K562 (cell line): Measurements from ENCODE around the gene CPNE1. TPM values are rescaled to one million over a fixed set of nuclear protein-coding genes. Genes with fewer than 3 reads are reported as not detected.

Source experiments
- CCNT2 ChIP-seq: IDR thresholded peaks from 2 replicates; pipeline ENCODE4 v1.6.1; 2011; ENCODE audit warnings: borderline replicate concordance, low read depth, mild to moderate bottlenecking, moderate library complexity, mixed read lengths, low read length; ENCODE audit not compliant: insufficient read length; ENCODE audit errors: extremely low read depth
- ETV6 ChIP-seq, 3 experiments: fragments of 150-350 bp in 1 of 3; sonication (generic) in 1 of 3; formaldehyde crosslinking in 1 of 3; IDR thresholded peaks; 2 replicates each; pipeline versions ENCODE4 v1.6.1 to v1.8.0; 2014 to 2022; ENCODE audit warnings: borderline replicate concordance in 2 of 3, low read depth in 2 of 3, antibody characterized with exemption in 1 of 3, low read length in 1 of 3, mild to moderate bottlenecking in 1 of 3, missing genetic modification reagents in 1 of 3
- NRF1 ChIP-seq, 2 experiments: fragments of 450-650 bp; IDR thresholded peaks in 1 of 2; conservative IDR thresholded peaks in 1 of 2; 2 replicates each; pipeline ENCODE4 v1.6.1; 2014; ENCODE audit warnings: mild to moderate bottlenecking in 2 of 2
- RBM15 ChIP-seq: fragments of 200-400 bp; formaldehyde crosslinking; IDR thresholded peaks from 2 replicates; pipeline ENCODE4 v1.6.1; 2018; ENCODE audit warnings: mild to moderate bottlenecking, low read length, moderate library complexity; ENCODE audit not compliant: insufficient read depth
- RERE ChIP-seq: sonication (generic); formaldehyde crosslinking; IDR thresholded peaks from 2 replicates; pipeline ENCODE4 v1.8.0; 2023; ENCODE audit warnings: missing genetic modification reagents, mild to moderate bottlenecking, borderline replicate concordance
- RFX5 ChIP-seq: IDR thresholded peaks from 2 replicates; pipeline ENCODE4 v1.6.1; 2011; ENCODE audit warnings: low read depth, mild to moderate bottlenecking, improper control_type of control experiment, low read length
- SAFB2 ChIP-seq: fragments of 200-400 bp; formaldehyde crosslinking; IDR thresholded peaks from 2 replicates; pipeline ENCODE4 v1.6.1; 2018; ENCODE audit warnings: borderline replicate concordance, low read length, low read depth, moderate library complexity; ENCODE audit not compliant: severe bottlenecking
- TRIM28 ChIP-seq: fragments of 450-650 bp; IDR thresholded peaks from 2 replicates; pipeline ENCODE4 v1.6.1; 2017
- ZFP1 ChIP-seq: fragments of 450-650 bp; formaldehyde crosslinking; IDR thresholded peaks from 2 replicates; pipeline ENCODE4 v1.4.0; 2020; ENCODE audit warnings: mild to moderate bottlenecking, mixed read lengths
- ZFX ChIP-seq: sonication (generic); formaldehyde crosslinking; IDR thresholded peaks from 2 replicates; pipeline ENCODE4 v1.8.0; 2022; ENCODE audit warnings: mild to moderate bottlenecking, missing genetic modification reagents, moderate library complexity
- ZNF121 ChIP-seq: sonication (generic); formaldehyde crosslinking; conservative IDR thresholded peaks from 2 replicates; pipeline ENCODE4 v1.8.0; 2022; ENCODE audit warnings: missing genetic modification reagents
- polyA plus RNA-seq, 8 experiments: library from polyadenylated mRNA; depleted of rRNA in 4 of 8; stranded (reverse) in 5 of 8; unstranded in 3 of 8; fragments of >200 nt; fragmentation: Nextera tagmentation in 2 of 8; fragmentation: Illumina TruSeq in 1 of 8; extraction: Ambion mirVana in 2 of 8; extraction: Trizol in 1 of 8; gene quantifications; 2 replicates each; pipeline versions ENCODE4 v1.2.1 to v1.2.3, GENCODE V29; 2011 to 2014; ENCODE audit warnings: inconsistent platforms in 1 of 8, missing spikeins in 1 of 8
- total RNA-seq, 7 experiments: library from RNA; depleted of rRNA in 6 of 7; stranded (reverse); fragments of >200 nt in 6 of 7; fragmentation: Illumina TruSeq in 2 of 7; extraction: Trizol in 2 of 7; gene quantifications; 2 replicates each; pipeline versions ENCODE4 v1.2.1 to v1.2.3, GENCODE V29; 2011 to 2021; ENCODE audit warnings: low replicate concordance in 1 of 7
- TF ChIP-seq, protein P1 (sequence below): fragments of 450-650 bp; formaldehyde crosslinking; IDR thresholded peaks from 2 replicates; pipeline ENCODE4 v1.4.0; 2020; ENCODE audit warnings: mild to moderate bottlenecking, moderate library complexity
- TF ChIP-seq, protein P2 (sequence below): sonication (generic); formaldehyde crosslinking; IDR thresholded peaks from 2 replicates; pipeline ENCODE4 v1.8.0; 2022; ENCODE audit warnings: mild to moderate bottlenecking, missing genetic modification reagents, borderline replicate concordance

CPNE1 gene
- total and polyA plus RNA-seq, 9 of the 15 experiments (the other 6 are each of a cell fraction or from before 2014, with no cell fraction given), result 42.1 to 102 (median 56.0) TPM

DNA sequence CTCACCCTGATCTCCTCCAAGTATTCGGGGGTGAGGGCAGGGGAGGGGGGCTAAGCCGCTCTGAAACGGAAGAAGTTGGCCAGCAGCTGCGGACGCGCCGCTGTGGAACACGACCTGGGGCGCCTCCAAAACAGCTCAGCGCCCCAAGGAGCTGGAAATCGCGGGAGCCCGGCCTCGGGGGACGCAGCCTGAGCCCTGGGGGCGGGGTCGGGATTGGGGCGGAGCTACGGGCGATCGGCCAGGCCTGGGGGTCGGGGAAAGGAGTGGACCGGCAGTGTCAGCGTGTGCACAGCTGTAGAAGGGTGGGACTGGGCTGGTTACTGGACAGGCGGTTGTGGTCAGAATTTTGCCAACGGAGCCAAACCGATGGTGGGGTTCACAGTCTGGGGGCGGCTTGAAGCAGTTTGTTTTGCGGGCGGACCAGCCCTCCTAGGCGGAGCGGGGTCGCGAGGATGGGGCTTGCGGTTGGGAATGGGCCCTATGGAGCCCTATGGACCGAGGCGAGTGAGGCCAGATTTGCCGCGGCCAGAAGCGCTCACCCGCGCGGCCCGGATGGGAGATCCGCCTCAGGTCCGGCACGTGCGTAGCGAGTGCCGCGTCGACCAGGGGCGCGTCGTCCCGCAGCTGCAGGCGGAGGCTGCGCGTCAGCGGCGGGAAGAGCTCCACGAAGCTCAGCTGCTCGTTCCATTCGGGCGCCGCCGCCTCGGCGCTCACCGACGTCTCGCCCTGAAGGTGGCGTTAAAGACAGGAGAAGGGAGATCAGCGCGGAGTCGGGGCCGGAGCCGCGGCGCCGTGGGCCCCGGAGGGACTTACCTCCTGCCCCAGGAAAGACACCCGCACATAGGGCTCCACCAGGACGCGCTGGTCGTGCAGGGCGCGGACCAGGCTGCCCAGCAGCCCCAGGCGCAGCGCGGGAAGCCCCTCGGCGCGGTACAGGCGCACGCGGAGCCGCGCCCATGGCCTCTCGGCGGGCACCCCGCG lies 63.4 kb downstream of the CPNE1 start (continued):
- TF ChIP-seq RERE (peak; percentile 38; the same call in 1 of the 2 replicates), ETV6 (IDR thresholded peaks at IDR 0.05; ENCODE audit: borderline replicate concordance in 1 of 2, low read depth in 2 of 2, low read length in 1 of 2) (no peak), ETV6 (CRISPR knock-in tag; IDR thresholded peaks at IDR 0.05; ENCODE audit: borderline replicate concordance) (peak; percentile 94), RFX5 (no peak), ZFP1 (CRISPR knock-in tag) (no peak), TRIM28 (no peak), ZNF121 (CRISPR knock-in tag) (0 out of 2 replicates have a peak, but pooled peaks have one; percentile 11), CCNT2 (peak; percentile 78), ZFX (CRISPR knock-in tag) (peak; percentile 63), RBM15 (no peak), NRF1 (conservative IDR thresholded peaks at IDR 0.05 in 1 of 2, IDR thresholded peaks at IDR 0.05 in 1 of 2) (peak; percentile 84 to 87), SAFB2 (no peak)
- TF ChIP-seq, protein P1, sequence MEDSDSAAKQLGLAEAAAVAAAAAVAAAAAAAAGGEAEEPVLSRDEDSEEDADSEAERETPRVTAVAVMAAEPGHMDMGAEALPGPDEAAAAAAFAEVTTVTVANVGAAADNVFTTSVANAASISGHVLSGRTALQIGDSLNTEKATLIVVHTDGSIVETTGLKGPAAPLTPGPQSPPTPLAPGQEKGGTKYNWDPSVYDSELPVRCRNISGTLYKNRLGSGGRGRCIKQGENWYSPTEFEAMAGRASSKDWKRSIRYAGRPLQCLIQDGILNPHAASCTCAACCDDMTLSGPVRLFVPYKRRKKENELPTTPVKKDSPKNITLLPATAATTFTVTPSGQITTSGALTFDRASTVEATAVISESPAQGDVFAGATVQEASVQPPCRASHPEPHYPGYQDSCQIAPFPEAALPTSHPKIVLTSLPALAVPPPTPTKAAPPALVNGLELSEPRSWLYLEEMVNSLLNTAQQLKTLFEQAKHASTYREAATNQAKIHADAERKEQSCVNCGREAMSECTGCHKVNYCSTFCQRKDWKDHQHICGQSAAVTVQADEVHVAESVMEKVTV (CRISPR knock-in tag), result peak; percentile 36; the same call in 1 of the 2 replicates
- TF ChIP-seq, protein P2, sequence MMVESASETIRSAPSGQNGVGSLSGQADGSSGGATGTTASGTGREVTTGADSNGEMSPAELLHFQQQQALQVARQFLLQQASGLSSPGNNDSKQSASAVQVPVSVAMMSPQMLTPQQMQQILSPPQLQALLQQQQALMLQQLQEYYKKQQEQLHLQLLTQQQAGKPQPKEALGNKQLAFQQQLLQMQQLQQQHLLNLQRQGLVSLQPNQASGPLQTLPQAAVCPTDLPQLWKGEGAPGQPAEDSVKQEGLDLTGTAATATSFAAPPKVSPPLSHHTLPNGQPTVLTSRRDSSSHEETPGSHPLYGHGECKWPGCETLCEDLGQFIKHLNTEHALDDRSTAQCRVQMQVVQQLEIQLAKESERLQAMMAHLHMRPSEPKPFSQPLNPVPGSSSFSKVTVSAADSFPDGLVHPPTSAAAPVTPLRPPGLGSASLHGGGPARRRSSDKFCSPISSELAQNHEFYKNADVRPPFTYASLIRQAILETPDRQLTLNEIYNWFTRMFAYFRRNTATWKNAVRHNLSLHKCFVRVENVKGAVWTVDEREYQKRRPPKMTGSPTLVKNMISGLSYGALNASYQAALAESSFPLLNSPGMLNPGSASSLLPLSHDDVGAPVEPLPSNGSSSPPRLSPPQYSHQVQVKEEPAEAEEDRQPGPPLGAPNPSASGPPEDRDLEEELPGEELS (CRISPR knock-in tag), result peak; percentile 97; the same call in 1 of the 2 replicates
